HCT116 (cell line): Measurements from ENCODE around the gene CHERP. TPM values are rescaled to one million over a fixed set of nuclear protein-coding genes. Genes with fewer than 3 reads are reported as not detected.
A peak's percentile ranks its signal among the peaks of the same experiment; 100 is the strongest.

Experiments
- ATAC-seq: fragments of 200-7000 bp; cut with Tn5 transposase; 2 replicates; pipeline ENCODE4 v1.9.1; 2020; ENCODE audit warnings: mild to moderate bottlenecking, moderate library complexity
- BruUV-seq: library from RNA; stranded (reverse); fragments of 400-500 nt; replicated peaks from 2 replicates; lab custom pipeline; 2021; lab: Mats Ljungman, UMichigan
- CTCF ChIA-PET: fragments of 300-600 bp; sonication (Branson Sonifier 250); formaldehyde crosslinking; loops from one replicate; lab custom pipeline; 2021; ENCODE audit warnings: antibody characterized with exemption; lab: Charles Lee
- POLR2A ChIA-PET: fragments of 300-600, 350-600 bp; sonication (Branson Sonifier 250); formaldehyde crosslinking; loops from one replicate; lab custom pipeline; 2021; ENCODE audit warnings: antibody characterized with exemption; lab: Charles Lee
- RAD21 ChIA-PET, 2 experiments: fragments of 300-600 bp; sonication (Branson Sonifier 250); formaldehyde crosslinking; loops; one replicate each; lab custom pipeline; 2023; ENCODE audit warnings: low total read pairs in 2 of 2; ENCODE audit not compliant: uncharacterized antibody in 2 of 2, unreplicated experiment in 2 of 2, low non-redundant PET in 1 of 2; lab: Charles Lee
- DNase-seq: peaks from one replicate; pipeline ENCODE4 v3.0.0-alpha.2; 2010; ENCODE audit warnings: low read depth, low spot score
- H2AFZ ChIP-seq: fragments of 200-600 bp; shearing (Covaris generic), sonication (generic); 2 replicates; pipeline ENCODE4 v1.6.1; 2017; ENCODE audit warnings: low read depth, mixed run types, mixed read lengths, antibody characterized with exemption, low read length; ENCODE audit not compliant: poor library complexity, severe bottlenecking
- H3K27ac ChIP-seq: 2 replicates; pipeline ENCODE4 v1.5.1; 2012; ENCODE audit warnings: low read depth, low read length
- H3K27me3 ChIP-seq: fragments of 200-600 bp; sonication (generic); 2 replicates; pipeline ENCODE4 v1.6.1; 2016; ENCODE audit warnings: mixed run types, low read length, mixed read lengths; ENCODE audit not compliant: insufficient read depth
- H3K36me3 ChIP-seq, 2 experiments: fragments of 200-500 bp in 1 of 2; fragments of 200-600 bp in 1 of 2; sonication (Bioruptor generic) in 1 of 2; sonication (generic) in 1 of 2; 2 replicates each; pipeline versions ENCODE4 v1.5.1 to v1.6.1; 2014 to 2016; ENCODE audit warnings: low read length in 2 of 2, inconsistent platforms in 1 of 2, mixed read lengths in 1 of 2, mixed run types in 1 of 2; ENCODE audit not compliant: insufficient read depth in 2 of 2, control insufficient read depth in 1 of 2
- H3K4me1 ChIP-seq, 2 experiments: fragments of 200-600 bp in 1 of 2; sonication (generic) in 1 of 2; 2 replicates each; pipeline versions ENCODE4 v1.5.1 to v1.6.1; 2012 to 2017; ENCODE audit warnings: low read length in 2 of 2, inconsistent platforms in 1 of 2, mild to moderate bottlenecking in 1 of 2, mixed read lengths in 1 of 2, mixed run types in 1 of 2, moderate library complexity in 1 of 2; ENCODE audit not compliant: insufficient read depth in 2 of 2, control insufficient read depth in 1 of 2
- H3K4me2 ChIP-seq: fragments of 200-600 bp; sonication (generic); 2 replicates; pipeline ENCODE4 v1.6.1; 2017; ENCODE audit warnings: mixed run types, low read length, mixed read lengths
- H3K4me3 ChIP-seq, 2 experiments: fragments of 200-600 bp in 1 of 2; sonication (generic) in 1 of 2; replicated peaks in 1 of 2; 2 replicates each; pipeline ENCODE4 v1.5.1; 2011 to 2016; ENCODE audit warnings: low read length in 2 of 2, control low read depth in 1 of 2, low read depth in 1 of 2, mild to moderate bottlenecking in 1 of 2, mixed read lengths in 1 of 2, mixed run types in 1 of 2
- H3K79me2 ChIP-seq: fragments of 200-600 bp; sonication (generic); 2 replicates; pipeline ENCODE4 v1.6.1; 2017; ENCODE audit warnings: mild to moderate bottlenecking, mixed run types, low read length, moderate library complexity, mixed read lengths; ENCODE audit not compliant: insufficient read depth
- H3K9ac ChIP-seq: fragments of 200-600 bp; sonication (generic); 2 replicates; pipeline ENCODE4 v1.6.1; 2016; ENCODE audit warnings: low read length, mixed read lengths
- H3K9me2 ChIP-seq: fragments of 200-600 bp; sonication (generic), shearing (Covaris generic); 2 replicates; pipeline ENCODE4 v1.6.1; 2017; ENCODE audit warnings: mixed run types, mild to moderate bottlenecking, moderate library complexity; ENCODE audit not compliant: insufficient read depth
- H3K9me3 ChIP-seq, 2 experiments: fragments of 200-500 bp in 1 of 2; fragments of 200-600 bp in 1 of 2; sonication (Bioruptor generic) in 1 of 2; sonication (generic) in 1 of 2; 2 replicates each; pipeline ENCODE4 v1.6.1; 2014 to 2017; ENCODE audit warnings: low read length in 2 of 2, mixed read lengths in 2 of 2, inconsistent platforms in 1 of 2, low read depth in 1 of 2, mild to moderate bottlenecking in 1 of 2, mixed run types in 1 of 2, moderate library complexity in 1 of 2; ENCODE audit not compliant: control insufficient read depth in 1 of 2, insufficient read depth in 1 of 2
- H4K20me1 ChIP-seq: fragments of 200-600 bp; sonication (generic), shearing (Covaris generic); 2 replicates; pipeline ENCODE4 v1.6.1; 2017; ENCODE audit warnings: mixed run types, mild to moderate bottlenecking, moderate library complexity; ENCODE audit not compliant: insufficient read depth
- ATF3 ChIP-seq: IDR thresholded peaks from 2 replicates; pipeline ENCODE4 v1.6.1; 2012
- CBX3 ChIP-seq: IDR thresholded peaks from 2 replicates; pipeline ENCODE4 v1.6.1; 2012; ENCODE audit warnings: low read depth
- CTCF ChIP-seq, 3 experiments: fragments of 200-600 bp in 1 of 3; sonication (generic) in 1 of 3; IDR thresholded peaks in 2 of 3; conservative IDR thresholded peaks in 1 of 3; 2 replicates each; pipeline ENCODE4 v1.5.1; 2012 to 2017; ENCODE audit warnings: low read depth in 2 of 3, low read length in 2 of 3, antibody characterized with exemption in 1 of 3, borderline replicate concordance in 1 of 3, control low read depth in 1 of 3, mild to moderate bottlenecking in 1 of 3, mixed read lengths in 1 of 3, mixed run types in 1 of 3, moderate library complexity in 1 of 3; ENCODE audit not compliant: insufficient read depth in 1 of 3
- ELF1 ChIP-seq: IDR thresholded peaks from 2 replicates; pipeline ENCODE4 v1.6.1; 2012; ENCODE audit warnings: low read depth, borderline replicate concordance
- EZH2 ChIP-seq: fragments of 200-600 bp; sonication (generic); IDR thresholded peaks from 2 replicates; pipeline ENCODE4 v1.6.1; 2017; ENCODE audit warnings: antibody characterized with exemption, mixed run types
- EZH2phosphoT487 ChIP-seq: fragments of 200-600 bp; IDR thresholded peaks from 2 replicates; pipeline ENCODE4 v1.6.1; 2018; ENCODE audit warnings: antibody characterized with exemption, borderline replicate concordance
- JUND ChIP-seq: IDR thresholded peaks from 2 replicates; pipeline ENCODE4 v1.6.1; 2012
- POLR2A ChIP-seq: IDR thresholded peaks from 2 replicates; pipeline ENCODE4 v1.7.0; 2011; ENCODE audit warnings: borderline replicate concordance; ENCODE audit not compliant: insufficient read depth, insufficient read length; ENCODE audit errors: extremely low read depth
- POLR2AphosphoS5 ChIP-seq: IDR thresholded peaks from 2 replicates; pipeline ENCODE4 v1.6.1; 2011; ENCODE audit warnings: mild to moderate bottlenecking, low read depth, low read length, moderate library complexity
- RAD21 ChIP-seq: IDR thresholded peaks from 2 replicates; pipeline ENCODE4 v1.6.1; 2012; ENCODE audit warnings: low read depth, mild to moderate bottlenecking
- SIN3A ChIP-seq: IDR thresholded peaks from 2 replicates; pipeline ENCODE4 v1.6.1; 2012; ENCODE audit warnings: low read depth
- SP1 ChIP-seq: IDR thresholded peaks from 2 replicates; pipeline ENCODE4 v1.6.1; 2012; ENCODE audit warnings: low read depth
- SRF ChIP-seq: IDR thresholded peaks from 2 replicates; pipeline ENCODE4 v1.6.1; 2012; ENCODE audit warnings: low read depth
- TCF7L2 ChIP-seq: IDR thresholded peaks from 2 replicates; pipeline ENCODE4 v1.7.0; 2011; ENCODE audit warnings: borderline replicate concordance, inconsistent platforms; ENCODE audit not compliant: insufficient read depth, insufficient read length; ENCODE audit errors: extremely low read depth
- YY1 ChIP-seq: IDR thresholded peaks from 2 replicates; pipeline ENCODE4 v1.6.1; 2011; ENCODE audit warnings: low read length, low read depth, moderate library complexity, mild to moderate bottlenecking; ENCODE audit not compliant: insufficient replicate concordance; ENCODE audit errors: extremely low read depth
- ZBTB33 ChIP-seq: IDR thresholded peaks from 2 replicates; pipeline ENCODE4 v1.6.1; 2011; ENCODE audit warnings: mild to moderate bottlenecking, low read length, moderate library complexity; ENCODE audit not compliant: insufficient replicate concordance; ENCODE audit errors: extremely low read depth
- ZFX ChIP-seq: fragments of 450-650 bp; IDR thresholded peaks from 2 replicates; pipeline ENCODE4 v1.6.1; 2017
- ZNF274 ChIP-seq: fragments of 200-500 bp; sonication (Bioruptor generic); IDR thresholded peaks from 2 replicates; pipeline ENCODE4 v1.6.1; 2014; ENCODE audit warnings: mild to moderate bottlenecking, low read depth, low read length, inconsistent platforms
- intact Hi-C: fragments of 100-400 bp; cut with micrococcal nuclease; formaldehyde crosslinking; loops from 2 replicates; pipeline ENCODE4 v1.10.0; 2022
- total RNA-seq: library from RNA; stranded (reverse); gene quantifications from one replicate; pipeline ENCODE4 v1.2.1, GENCODE V29; 2021; ENCODE audit not compliant: unreplicated experiment

Gene CHERP
- total RNA-seq, 1 experiment from 2014 or later = 65.8 TPM

- peaks cover 36 to 82% of the 10 kb centered on the region in 2 experiments for H3K36me3 ChIP-seq
- BruUV-seq = no TSS peak
- intact Hi-C loops = no loop called here
- peaks cover 20% of the 10 kb centered on the region; the same call in 1 of the 2 replicates for H4K20me1 ChIP-seq
- no peaks in the 10 kb centered on the region for H3K9me2 ChIP-seq
- H3K4me2 ChIP-seq = no peak overlapping the region
- H3K27me3 ChIP-seq = no peaks in the 10 kb centered on the region
- RAD21 ChIA-PET = no interaction called here
- peaks cover 88% of the 10 kb centered on the region for H3K79me2 ChIP-seq
- no peak overlapping the region for H3K27ac ChIP-seq
- no peak for TF ChIP-seq ELF1
- TF ChIP-seq SIN3A = no peak
- TF ChIP-seq SRF = no peak
- TF ChIP-seq EZH2 = no peak
- TF ChIP-seq TCF7L2 = no peak
- TF ChIP-seq JUND = no peak
- no peak for TF ChIP-seq EZH2phosphoT487
- no peak for TF ChIP-seq RAD21
- no peak for TF ChIP-seq SP1
- no peak for TF ChIP-seq ZNF274
- no peak for TF ChIP-seq ZFX
- TF ChIP-seq ATF3 = no peak
- TF ChIP-seq YY1 = no peak
- no peak for TF ChIP-seq CBX3
- TF ChIP-seq CTCF (IDR thresholded peaks at IDR 0.05 in 2 of 3, conservative IDR thresholded peaks at IDR 0.05 in 1 of 3; ENCODE audit: borderline replicate concordance in 1 of 3, insufficient read depth in 1 of 3, low read depth in 2 of 3, low read length in 2 of 3) = no peak
- TF ChIP-seq POLR2A = no peak
- TF ChIP-seq ZBTB33 = no peak
- no peak for TF ChIP-seq POLR2AphosphoS5
- peaks cover 3 to 7% of the 10 kb centered on the region in 2 experiments; a peak in 3 of 4 replicates for H3K4me1 ChIP-seq
- CTCF ChIA-PET = no interaction called here
- DNase-seq (no peak), ATAC-seq (peak; percentile 43; the same call in 1 of the 2 replicates)
- no peak overlapping the region for H3K4me3 ChIP-seq
- no peaks in the 10 kb centered on the region for H3K9me3 ChIP-seq
- H2AFZ ChIP-seq = no peak overlapping the region
- H3K9ac ChIP-seq = no peak overlapping the region
- POLR2A ChIA-PET = no interaction called here
Measured at GRCh38 chr19:16536130-16536529, 6.1 kb downstream of the CHERP start.
